ENCODE measurements around the gene VANGL2. TPM values are rescaled to one million over a fixed set of nuclear protein-coding genes. Genes with fewer than 3 reads are reported as not detected.
A peak's percentile ranks its signal among the peaks of the same experiment; 100 is the strongest.

The VANGL2 gene
- total RNA-seq, 5 donors from 2014 or later (not counting 1 experiment from before 2014, with no cell fraction given) = 0.16 to 0.26 (median 0.20) TPM; not detected in 2

GRCh38 chr1:160453443-160453842, 53.1 kb downstream of the VANGL2 start:
- H3K4me3 ChIP-seq (ENCODE audit: control insufficient read depth in 1 of 2, extremely low read depth in 1 of 2, low read length in 1 of 2) = no peak overlapping the region
- 40% methylated on average over 6 of the region's 7 CpGs for WGBS (ENCODE audit: insufficient coverage)
- no peaks in the 10 kb centered on the region for H3K9me3 Mint-ChIP-seq
- ChIA-PET CTCF (interaction anchor here in 1 of 2 donors (1.0 kb wide), 1 partner anchor 10 kb away, joined by 5 read pairs; no protein-coding TSS in a partner anchor), POLR2A (interaction anchor here (0.6 to 1.0 kb wide), 2 partner anchors 10 to 13 kb away, joined by 3 read pairs; no protein-coding TSS in a partner anchor)
- H3K27me3 Mint-ChIP-seq = no peaks in the 10 kb centered on the region
- peak overlapping the region; percentile 78 to 84 for H3K27ac Mint-ChIP-seq
- H3K4me1 ChIP-seq (ENCODE audit: control insufficient read depth in 1 of 2, extremely low read depth in 1 of 2, insufficient read depth in 2 of 2, low read length in 2 of 2) = peaks cover 6 to 11% of the 10 kb centered on the region in 2 experiments
- H3K36me3 ChIP-seq (ENCODE audit: control insufficient read depth in 2 of 2, extremely low read depth in 1 of 2, insufficient read depth in 1 of 2, low read length in 1 of 2) = no peaks in the 10 kb centered on the region
- H3K27me3 ChIP-seq (replicated peaks in 1 of 2; ENCODE audit: control insufficient read depth in 2 of 2, extremely low read depth in 1 of 2, insufficient read depth in 2 of 2, low read length in 1 of 2) = no peaks in the 10 kb centered on the region
- H3K27ac ChIP-seq (ENCODE audit: low read length) = peak overlapping the region; percentile 36
- peak overlapping the region; percentile 2 to 58 (median 40) for H3K4me3 Mint-ChIP-seq
- peak in 2 of 35 experiments; percentile 12 to 45 for DNase-seq
- ATAC-seq (replicated peaks in 1 of 4) = peak in 2 of 4 experiments; percentile 41 to 52
- no peaks in the 10 kb centered on the region for H3K9me3 ChIP-seq
- H3K4me1 Mint-ChIP-seq = peaks cover 47 to 65% (median 59%) of the 10 kb centered on the region in 3 donors
- H3K36me3 Mint-ChIP-seq = no peaks in the 10 kb centered on the region

- peak overlapping the region; percentile 44 for H3K27ac ChIP-seq (ENCODE audit: low read length)
- WGBS (ENCODE audit: insufficient coverage) = 41% methylated on average over 4 of the region's 6 CpGs
- H3K36me3 Mint-ChIP-seq = no peaks in the 10 kb centered on the region
- no peaks in the 10 kb centered on the region for H3K9me3 Mint-ChIP-seq
- H3K4me1 Mint-ChIP-seq = peaks cover 52 to 64% (median 63%) of the 10 kb centered on the region in 3 donors
- H3K4me3 Mint-ChIP-seq = peak overlapping the region in 2 of 3 donors; percentile 4 to 50
- H3K4me3 ChIP-seq (ENCODE audit: control insufficient read depth in 1 of 2, extremely low read depth in 1 of 2, low read length in 1 of 2) = no peak overlapping the region
- H3K27me3 Mint-ChIP-seq = no peaks in the 10 kb centered on the region
- H3K36me3 ChIP-seq (ENCODE audit: control insufficient read depth in 2 of 2, extremely low read depth in 1 of 2, insufficient read depth in 1 of 2, low read length in 1 of 2) = no peaks in the 10 kb centered on the region
- ChIA-PET CTCF (interaction anchor here in 1 of 2 donors (0.6 to 0.7 kb wide), 2 partner anchors 91 to 508 kb away, joined by 4 to 7 read pairs; no protein-coding TSS in a partner anchor), POLR2A (interaction anchor here in 1 of 2 donors (0.5 kb wide), 1 partner anchor 11 kb away, joined by 3 read pairs; no protein-coding TSS in a partner anchor)
- H3K4me1 ChIP-seq (ENCODE audit: control insufficient read depth in 1 of 2, extremely low read depth in 1 of 2, insufficient read depth in 2 of 2, low read length in 2 of 2) = peaks cover 6 to 14% of the 10 kb centered on the region in 2 experiments
- no peak for DNase-seq
- H3K27ac Mint-ChIP-seq = peak overlapping the region; percentile 79 to 83
- no peaks in the 10 kb centered on the region for H3K9me3 ChIP-seq
- no peaks in the 10 kb centered on the region for H3K27me3 ChIP-seq (replicated peaks in 1 of 2; ENCODE audit: control insufficient read depth in 2 of 2, extremely low read depth in 1 of 2, insufficient read depth in 2 of 2, low read length in 1 of 2)
- ATAC-seq (replicated peaks in 1 of 4) = no peak
Observed at GRCh38 chr1:160454371-160455152, 54.2 kb downstream of the VANGL2 start.

GRCh38 chr1:160455153-160455517, 54.8 kb downstream of the VANGL2 start:
- WGBS (ENCODE audit: insufficient coverage) = no CpG with 5 or more reads among the region's 1 CpG
- ChIA-PET POLR2A (interaction anchor here in 1 of 2 donors (0.6 kb wide), 1 partner anchor 58 kb away, joined by 3 read pairs; no protein-coding TSS in a partner anchor), CTCF (interaction anchor here in 1 of 2 donors (0.5 to 0.7 kb wide), 3 partner anchors 74 to 507 kb away, joined by 3 to 7 read pairs (median 4); no protein-coding TSS in a partner anchor)
- no peaks in the 10 kb centered on the region for H3K9me3 ChIP-seq
- Mint-ChIP-seq H3K36me3 (no peaks in the 10 kb centered on the region), H3K27ac (peak overlapping the region; percentile 79 to 83), H3K9me3 (no peaks in the 10 kb centered on the region), H3K27me3 (no peaks in the 10 kb centered on the region), H3K4me1 (peaks cover 56 to 68% (median 68%) of the 10 kb centered on the region in 3 donors), H3K4me3 (peak overlapping the region in 2 of 3 donors; percentile 4 to 50)
- H3K4me3 ChIP-seq (ENCODE audit: control insufficient read depth in 1 of 2, extremely low read depth in 1 of 2, low read length in 1 of 2) = no peak overlapping the region
- H3K4me1 ChIP-seq (ENCODE audit: control insufficient read depth in 1 of 2, extremely low read depth in 1 of 2, insufficient read depth in 2 of 2, low read length in 2 of 2) = peaks cover 6 to 16% of the 10 kb centered on the region in 2 experiments
- H3K27ac ChIP-seq (ENCODE audit: low read length) = peak overlapping the region; percentile 44
- peak in 1 of 4 experiments; percentile 54 for ATAC-seq (replicated peaks in 1 of 4)
- no peaks in the 10 kb centered on the region for H3K27me3 ChIP-seq (replicated peaks in 1 of 2; ENCODE audit: control insufficient read depth in 2 of 2, extremely low read depth in 1 of 2, insufficient read depth in 2 of 2, low read length in 1 of 2)
- DNase-seq = no peak
- H3K36me3 ChIP-seq (ENCODE audit: control insufficient read depth in 2 of 2, extremely low read depth in 1 of 2, insufficient read depth in 1 of 2, low read length in 1 of 2) = no peaks in the 10 kb centered on the region

GRCh38 chr1:160459056-160459455, 58.7 kb downstream of the VANGL2 start:
- H3K27me3 ChIP-seq (replicated peaks in 1 of 2; ENCODE audit: control insufficient read depth in 2 of 2, extremely low read depth in 1 of 2, insufficient read depth in 2 of 2, low read length in 1 of 2) = no peaks in the 10 kb centered on the region
- Mint-ChIP-seq H3K27me3 (no peaks in the 10 kb centered on the region), H3K4me3 (no peak overlapping the region), H3K27ac (peak overlapping the region; percentile 65 to 96), H3K9me3 (no peaks in the 10 kb centered on the region), H3K4me1 (peaks cover 52 to 69% (median 68%) of the 10 kb centered on the region in 3 donors), H3K36me3 (no peaks in the 10 kb centered on the region)
- no peaks in the 10 kb centered on the region for H3K36me3 ChIP-seq (ENCODE audit: control insufficient read depth in 2 of 2, extremely low read depth in 1 of 2, insufficient read depth in 1 of 2, low read length in 1 of 2)
- POLR2A ChIA-PET = no interaction called here
- H3K4me3 ChIP-seq (ENCODE audit: control insufficient read depth in 1 of 2, extremely low read depth in 1 of 2, low read length in 1 of 2) = no peak overlapping the region
- DNase-seq = no peak
- H3K4me1 ChIP-seq (ENCODE audit: control insufficient read depth in 1 of 2, extremely low read depth in 1 of 2, insufficient read depth in 2 of 2, low read length in 2 of 2) = peaks cover 7 to 9% of the 10 kb centered on the region in 2 experiments
- no CpG with 5 or more reads among the region's 2 CpGs for WGBS (ENCODE audit: insufficient coverage)
- no peak overlapping the region for H3K27ac ChIP-seq (ENCODE audit: low read length)
- CTCF ChIA-PET = no interaction called here
- no peaks in the 10 kb centered on the region for H3K9me3 ChIP-seq
- ATAC-seq (replicated peaks in 1 of 4) = no peak

GRCh38 chr1:160459687-160460086, 59.3 kb downstream of the VANGL2 start:
- H3K4me3 ChIP-seq (ENCODE audit: control insufficient read depth in 1 of 2, extremely low read depth in 1 of 2, low read length in 1 of 2) = no peak overlapping the region
- Mint-ChIP-seq H3K27ac (peak overlapping the region; percentile 96 to 98), H3K36me3 (no peaks in the 10 kb centered on the region), H3K4me1 (peaks cover 51 to 71% (median 65%) of the 10 kb centered on the region in 3 donors), H3K4me3 (peak overlapping the region in 2 of 3 donors; percentile 64 to 70), H3K27me3 (no peaks in the 10 kb centered on the region), H3K9me3 (peaks cover 0 to 4% (median 0%) of the 10 kb centered on the region in 3 donors)
- 20% methylated on average over 1 of the region's 2 CpGs for WGBS (ENCODE audit: insufficient coverage)
- no peak overlapping the region for H3K27ac ChIP-seq (ENCODE audit: low read length)
- H3K27me3 ChIP-seq (replicated peaks in 1 of 2; ENCODE audit: control insufficient read depth in 2 of 2, extremely low read depth in 1 of 2, insufficient read depth in 2 of 2, low read length in 1 of 2) = no peaks in the 10 kb centered on the region
- H3K4me1 ChIP-seq (ENCODE audit: control insufficient read depth in 1 of 2, extremely low read depth in 1 of 2, insufficient read depth in 2 of 2, low read length in 2 of 2) = peaks cover 7 to 9% of the 10 kb centered on the region in 2 experiments
- ATAC-seq (replicated peaks in 1 of 4) = no peak
- no peaks in the 10 kb centered on the region for H3K9me3 ChIP-seq
- CTCF ChIA-PET = no interaction called here
- no peaks in the 10 kb centered on the region for H3K36me3 ChIP-seq (ENCODE audit: control insufficient read depth in 2 of 2, extremely low read depth in 1 of 2, insufficient read depth in 1 of 2, low read length in 1 of 2)
- DNase-seq = no peak
- POLR2A ChIA-PET = no interaction called here

- peak in 1 of 35 experiments; percentile 17 for DNase-seq
- Histone ChIP-seq H3K9me3 (no peaks in the 10 kb centered on the region), H3K4me1 (ENCODE audit: control insufficient read depth in 1 of 2, extremely low read depth in 1 of 2, insufficient read depth in 2 of 2, low read length in 2 of 2) (peaks cover 4 to 6% of the 10 kb centered on the region in 2 experiments), H3K27ac (ENCODE audit: low read length) (peak overlapping the region; percentile 52), H3K4me3 (ENCODE audit: control insufficient read depth in 1 of 2, extremely low read depth in 1 of 2, low read length in 1 of 2) (no peak overlapping the region), H3K36me3 (ENCODE audit: control insufficient read depth in 2 of 2, extremely low read depth in 1 of 2, insufficient read depth in 1 of 2, low read length in 1 of 2) (no peaks in the 10 kb centered on the region), H3K27me3 (replicated peaks in 1 of 2; ENCODE audit: control insufficient read depth in 2 of 2, extremely low read depth in 1 of 2, insufficient read depth in 2 of 2, low read length in 1 of 2) (no peaks in the 10 kb centered on the region)
- ChIA-PET POLR2A (no interaction called here), CTCF (interaction anchor here in 1 of 2 donors (0.5 kb wide), 1 partner anchor 79 kb away, joined by 4 read pairs; no protein-coding TSS in a partner anchor)
- Mint-ChIP-seq H3K27me3 (no peaks in the 10 kb centered on the region), H3K9me3 (peaks cover 0 to 4% (median 0%) of the 10 kb centered on the region in 3 donors), H3K36me3 (peaks cover 2% of the 10 kb centered on the region), H3K27ac (peak overlapping the region; percentile 96 to 98), H3K4me3 (peak overlapping the region; percentile 64 to 70 (median 69)), H3K4me1 (peaks cover 46 to 70% (median 62%) of the 10 kb centered on the region in 3 donors)
- no CpG with 5 or more reads among the region's 5 CpGs for WGBS (ENCODE audit: insufficient coverage)
- peak in 3 of 4 experiments; percentile 20 to 46 (median 37) for ATAC-seq (replicated peaks in 1 of 4)
Observed at GRCh38 chr1:160460214-160460642, 59.9 kb downstream of the VANGL2 start.
